PC-9 (cell line): ENCODE measurements around the gene UBE4A. TPM values are rescaled to one million over a fixed set of nuclear protein-coding genes. Genes with fewer than 3 reads are reported as not detected.

ENCODE experiments used
- BruUV-seq: library from RNA; stranded (reverse); fragments of 400-500 nt; replicated peaks from 2 replicates; lab custom pipeline; 2021; lab: Mats Ljungman, UMichigan
- CTCF ChIA-PET: fragments of 300-600 bp; sonication (Branson Sonifier 250); formaldehyde crosslinking; loops from one replicate; lab custom pipeline; 2022; ENCODE audit warnings: antibody characterized with exemption; lab: Charles Lee
- POLR2A ChIA-PET: fragments of 300-600 bp; sonication (Branson Sonifier 250); formaldehyde crosslinking; loops from one replicate; lab custom pipeline; 2022; ENCODE audit warnings: antibody characterized with exemption; ENCODE audit not compliant: unreplicated experiment; lab: Charles Lee
- DNase-seq, 2 experiments: peaks; one replicate each; pipeline versions ENCODE4 v3.0.0 to v3.0.0-alpha.2; 2015 to 2022; ENCODE audit warnings: mixed read lengths in 1 of 2
- H2AFZ ChIP-seq: fragments of 200-600 bp; sonication (generic); 2 replicates; pipeline ENCODE4 v1.8.1; 2017; ENCODE audit warnings: antibody characterized with exemption
- H3F3A ChIP-seq: fragments of 200-600 bp; sonication (generic); 2 replicates; pipeline ENCODE4 v1.8.1; 2017; ENCODE audit warnings: antibody characterized with exemption, mild to moderate bottlenecking, low read depth; ENCODE audit not compliant: insufficient read depth
- H3K27ac ChIP-seq: fragments of 200-600 bp; sonication (generic); 2 replicates; pipeline ENCODE4 v1.6.1; 2016; ENCODE audit warnings: mixed run types
- H3K27me3 ChIP-seq: fragments of 200-600 bp; sonication (generic); 2 replicates; pipeline ENCODE4 v1.6.1; 2016; ENCODE audit warnings: low read depth, mixed run types; ENCODE audit not compliant: insufficient read depth
- H3K36me3 ChIP-seq: fragments of 200-600 bp; sonication (generic); 2 replicates; pipeline ENCODE4 v1.6.1; 2016; ENCODE audit warnings: low read depth, mixed run types
- H3K4me1 ChIP-seq: fragments of 200-600 bp; sonication (generic); replicated peaks from 2 replicates; pipeline ENCODE4 v1.6.1; 2016; ENCODE audit warnings: mixed run types; ENCODE audit not compliant: insufficient read depth
- H3K4me2 ChIP-seq: fragments of 200-600 bp; sonication (generic); 2 replicates; pipeline ENCODE4 v1.6.1; 2017; ENCODE audit warnings: mixed run types
- H3K4me3 ChIP-seq: fragments of 200-600 bp; sonication (generic); 2 replicates; pipeline ENCODE4 v1.6.1; 2016; ENCODE audit warnings: mixed run types
- H3K79me2 ChIP-seq: fragments of 200-600 bp; sonication (generic); 2 replicates; pipeline ENCODE4 v1.6.1; 2017; ENCODE audit warnings: low read depth, mixed run types
- H3K9me2 ChIP-seq: fragments of 200-600 bp; sonication (generic); 2 replicates; pipeline ENCODE4 v1.8.1; 2017; ENCODE audit warnings: mild to moderate bottlenecking; ENCODE audit not compliant: insufficient read depth
- H3K9me3 ChIP-seq: fragments of 200-600 bp; sonication (generic); 2 replicates; pipeline ENCODE4 v1.8.1; 2016; ENCODE audit warnings: low read depth; ENCODE audit not compliant: insufficient read depth
- H4K20me1 ChIP-seq: fragments of 200-600 bp; sonication (generic); 2 replicates; pipeline ENCODE4 v1.8.1; 2017; ENCODE audit not compliant: insufficient read depth
- EZH2 ChIP-seq: fragments of 200-600 bp; sonication (generic); IDR thresholded peaks from 2 replicates; pipeline ENCODE4 v1.8.0; 2017; ENCODE audit warnings: antibody characterized with exemption, low read depth
- intact Hi-C: fragments of 100-400 bp; cut with micrococcal nuclease; formaldehyde crosslinking; loops from one replicate; pipeline ENCODE4 v1.10.0; 2022; ENCODE audit not compliant: unreplicated experiment
- total RNA-seq: library from RNA; stranded (reverse); gene quantifications from 2 replicates; pipeline ENCODE4 v1.2.3, GENCODE V29; 2021
- TF ChIP-seq, protein P1 (sequence below): fragments of 200-600 bp; sonication (generic); conservative IDR thresholded peaks from 2 replicates; pipeline ENCODE4 v1.6.1; 2017; ENCODE audit warnings: mixed run types, antibody characterized with exemption, mild to moderate bottlenecking, moderate library complexity

The UBE4A gene
- total RNA-seq, 1 experiment from 2014 or later, result 30.9 TPM

DNA sequence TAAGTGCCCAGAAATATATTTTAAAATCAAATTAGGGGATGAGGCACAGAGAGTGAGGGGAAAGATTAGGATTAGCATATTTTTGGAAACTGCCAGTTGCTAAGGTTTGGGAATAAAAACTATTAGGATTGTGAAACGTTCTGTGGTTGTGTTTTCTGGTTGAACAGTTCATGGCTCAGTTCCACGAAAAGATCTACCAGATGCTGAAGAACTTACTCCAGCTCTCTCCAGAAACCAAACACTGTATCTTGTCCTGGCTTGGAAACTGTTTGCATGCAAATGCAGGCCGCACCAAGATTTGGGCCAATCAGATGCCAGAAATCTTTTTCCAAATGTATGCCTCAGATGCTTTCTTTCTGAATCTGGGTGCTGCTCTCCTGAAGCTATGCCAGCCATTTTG lies 15.3 kb downstream of the UBE4A start:
- intact Hi-C loops, result no loop called here
- ChIA-PET CTCF (no interaction called here), POLR2A (interaction anchor here (0.6 kb wide), 1 partner anchor 131 kb away, joined by 3 read pairs; no protein-coding TSS in a partner anchor)
- Histone ChIP-seq H4K20me1 (no peaks in the 10 kb centered on the region; the same call in 1 of the 2 replicates), H3K27me3 (no peaks in the 10 kb centered on the region), H3K9me3 (no peaks in the 10 kb centered on the region), H3K4me1 (no peaks in the 10 kb centered on the region), H3K79me2 (no peaks in the 10 kb centered on the region), H3F3A (0 out of 2 replicates have a peak, but pooled peaks cover 3% of the 10 kb centered on the region), H2AFZ (no peak overlapping the region), H3K9me2 (no peaks in the 10 kb centered on the region), H3K4me3 (no peak overlapping the region), H3K36me3 (peaks cover 50% of the 10 kb centered on the region), H3K27ac (no peak overlapping the region), H3K4me2 (no peak overlapping the region)
- BruUV-seq, result no TSS peak
- DNase-seq, result no peak
- no peak for TF ChIP-seq EZH2
- TF ChIP-seq, protein P1, sequence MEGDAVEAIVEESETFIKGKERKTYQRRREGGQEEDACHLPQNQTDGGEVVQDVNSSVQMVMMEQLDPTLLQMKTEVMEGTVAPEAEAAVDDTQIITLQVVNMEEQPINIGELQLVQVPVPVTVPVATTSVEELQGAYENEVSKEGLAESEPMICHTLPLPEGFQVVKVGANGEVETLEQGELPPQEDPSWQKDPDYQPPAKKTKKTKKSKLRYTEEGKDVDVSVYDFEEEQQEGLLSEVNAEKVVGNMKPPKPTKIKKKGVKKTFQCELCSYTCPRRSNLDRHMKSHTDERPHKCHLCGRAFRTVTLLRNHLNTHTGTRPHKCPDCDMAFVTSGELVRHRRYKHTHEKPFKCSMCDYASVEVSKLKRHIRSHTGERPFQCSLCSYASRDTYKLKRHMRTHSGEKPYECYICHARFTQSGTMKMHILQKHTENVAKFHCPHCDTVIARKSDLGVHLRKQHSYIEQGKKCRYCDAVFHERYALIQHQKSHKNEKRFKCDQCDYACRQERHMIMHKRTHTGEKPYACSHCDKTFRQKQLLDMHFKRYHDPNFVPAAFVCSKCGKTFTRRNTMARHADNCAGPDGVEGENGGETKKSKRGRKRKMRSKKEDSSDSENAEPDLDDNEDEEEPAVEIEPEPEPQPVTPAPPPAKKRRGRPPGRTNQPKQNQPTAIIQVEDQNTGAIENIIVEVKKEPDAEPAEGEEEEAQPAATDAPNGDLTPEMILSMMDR, result no peak

DNA sequence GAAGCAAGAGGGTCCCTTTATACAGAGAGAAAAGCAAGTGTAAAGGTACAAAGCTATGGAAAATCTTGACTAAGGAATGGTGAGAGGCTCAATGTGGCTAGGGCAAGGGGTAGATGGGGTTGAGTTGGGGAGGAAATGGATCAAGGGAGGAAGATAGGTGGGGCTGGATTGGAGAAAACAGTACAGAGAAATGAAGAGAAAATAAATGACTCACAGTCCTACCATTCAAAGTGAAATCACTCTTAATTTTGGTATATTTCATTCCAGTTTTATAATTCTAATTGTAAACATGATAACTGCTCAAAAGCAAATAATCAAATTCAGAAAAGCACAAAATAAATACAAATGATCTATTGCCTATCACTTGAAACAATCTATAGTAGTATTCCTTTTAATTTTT lies 16.6 kb downstream of the UBE4A start:
- Histone ChIP-seq H3K27me3 (no peaks in the 10 kb centered on the region), H2AFZ (no peak overlapping the region), H3K79me2 (no peaks in the 10 kb centered on the region), H3K4me3 (no peak overlapping the region), H3K36me3 (peaks cover 44% of the 10 kb centered on the region), H3K9me2 (no peaks in the 10 kb centered on the region), H4K20me1 (no peaks in the 10 kb centered on the region; the same call in 1 of the 2 replicates), H3K4me2 (no peak overlapping the region), H3K27ac (no peak overlapping the region), H3K4me1 (no peaks in the 10 kb centered on the region), H3F3A (0 out of 2 replicates have a peak, but pooled peaks cover 1% of the 10 kb centered on the region), H3K9me3 (no peaks in the 10 kb centered on the region)
- ChIA-PET CTCF (no interaction called here), POLR2A (interaction anchor here (0.7 kb wide), 1 partner anchor 10 kb away, joined by 7 read pairs; no protein-coding TSS in a partner anchor)
- TF ChIP-seq, protein P1, result no peak
- no peak for TF ChIP-seq EZH2
- DNase-seq, result no peak
- no TSS peak for BruUV-seq
- intact Hi-C loops, result no loop called here

DNA sequence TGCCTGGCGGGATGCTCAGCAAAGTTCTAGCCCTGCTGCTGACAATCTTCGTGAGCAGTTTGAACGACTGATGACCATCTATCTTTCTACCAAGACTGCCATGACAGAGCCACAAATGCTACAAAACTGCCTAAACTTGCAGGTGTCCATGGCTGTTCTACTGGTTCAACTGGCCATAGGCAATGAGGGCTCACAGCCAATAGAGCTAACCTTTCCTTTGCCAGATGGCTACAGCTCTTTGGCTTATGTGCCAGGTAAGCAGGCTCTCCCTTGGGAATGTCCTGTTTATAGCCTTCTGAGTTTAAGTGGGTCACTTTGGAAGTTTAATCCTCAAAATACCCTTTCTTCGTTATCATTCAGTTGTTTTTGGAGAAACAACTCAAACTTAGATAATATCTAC lies 20.1 kb downstream of the UBE4A start:
- H3K9me3 ChIP-seq, result no peaks in the 10 kb centered on the region
- H3K79me2 ChIP-seq, result no peaks in the 10 kb centered on the region
- H3F3A ChIP-seq, result peaks cover 4% of the 10 kb centered on the region; the same call in 1 of the 2 replicates
- no peak overlapping the region for H3K4me2 ChIP-seq
- intact Hi-C loops, result no loop called here
- H3K9me2 ChIP-seq, result no peaks in the 10 kb centered on the region
- ChIA-PET POLR2A (no interaction called here), CTCF (interaction anchor here (0.5 kb wide), 1 partner anchor 90 kb away, joined by 3 read pairs; no protein-coding TSS in a partner anchor)
- H3K27me3 ChIP-seq, result no peaks in the 10 kb centered on the region
- H3K4me3 ChIP-seq, result no peak overlapping the region
- H3K36me3 ChIP-seq, result peaks cover 58% of the 10 kb centered on the region
- no TSS peak for BruUV-seq
- DNase-seq, result no peak
- H4K20me1 ChIP-seq, result no peaks in the 10 kb centered on the region; the same call in 1 of the 2 replicates
- TF ChIP-seq, protein P1, result no peak
- no peak for TF ChIP-seq EZH2
- H3K4me1 ChIP-seq, result no peaks in the 10 kb centered on the region
- H3K27ac ChIP-seq, result no peak overlapping the region
- H2AFZ ChIP-seq, result no peak overlapping the region
